ENCODE measurements around the gene LTO1. TPM values are rescaled to one million over a fixed set of nuclear protein-coding genes. Genes with fewer than 3 reads are reported as not detected.

Gene LTO1
- total RNA-seq, 1 experiment from 2014 or later, result 27.5 TPM

- TF ChIP-seq, protein P1, sequence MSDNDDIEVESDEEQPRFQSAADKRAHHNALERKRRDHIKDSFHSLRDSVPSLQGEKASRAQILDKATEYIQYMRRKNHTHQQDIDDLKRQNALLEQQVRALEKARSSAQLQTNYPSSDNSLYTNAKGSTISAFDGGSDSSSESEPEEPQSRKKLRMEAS (CRISPR knock-in tag; IDR thresholded peaks at IDR 0.05), result 0 out of 2 replicates have a peak, but pooled peaks have one; percentile 43
- TF ChIP-seq FOXK1 (CRISPR knock-in tag; IDR thresholded peaks at IDR 0.05) (no peak), ZNF423 (CRISPR knock-in tag; IDR thresholded peaks at IDR 0.05) (no peak), CREB1 (CRISPR knock-in tag; IDR thresholded peaks at IDR 0.05) (no peak)
- TF ChIP-seq, protein P2, sequence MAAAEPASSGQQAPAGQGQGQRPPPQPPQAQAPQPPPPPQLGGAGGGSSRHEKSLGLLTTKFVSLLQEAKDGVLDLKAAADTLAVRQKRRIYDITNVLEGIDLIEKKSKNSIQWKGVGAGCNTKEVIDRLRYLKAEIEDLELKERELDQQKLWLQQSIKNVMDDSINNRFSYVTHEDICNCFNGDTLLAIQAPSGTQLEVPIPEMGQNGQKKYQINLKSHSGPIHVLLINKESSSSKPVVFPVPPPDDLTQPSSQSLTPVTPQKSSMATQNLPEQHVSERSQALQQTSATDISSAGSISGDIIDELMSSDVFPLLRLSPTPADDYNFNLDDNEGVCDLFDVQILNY (CRISPR knock-in tag; IDR thresholded peaks at IDR 0.05), result no peak
- TF ChIP-seq, protein P3, sequence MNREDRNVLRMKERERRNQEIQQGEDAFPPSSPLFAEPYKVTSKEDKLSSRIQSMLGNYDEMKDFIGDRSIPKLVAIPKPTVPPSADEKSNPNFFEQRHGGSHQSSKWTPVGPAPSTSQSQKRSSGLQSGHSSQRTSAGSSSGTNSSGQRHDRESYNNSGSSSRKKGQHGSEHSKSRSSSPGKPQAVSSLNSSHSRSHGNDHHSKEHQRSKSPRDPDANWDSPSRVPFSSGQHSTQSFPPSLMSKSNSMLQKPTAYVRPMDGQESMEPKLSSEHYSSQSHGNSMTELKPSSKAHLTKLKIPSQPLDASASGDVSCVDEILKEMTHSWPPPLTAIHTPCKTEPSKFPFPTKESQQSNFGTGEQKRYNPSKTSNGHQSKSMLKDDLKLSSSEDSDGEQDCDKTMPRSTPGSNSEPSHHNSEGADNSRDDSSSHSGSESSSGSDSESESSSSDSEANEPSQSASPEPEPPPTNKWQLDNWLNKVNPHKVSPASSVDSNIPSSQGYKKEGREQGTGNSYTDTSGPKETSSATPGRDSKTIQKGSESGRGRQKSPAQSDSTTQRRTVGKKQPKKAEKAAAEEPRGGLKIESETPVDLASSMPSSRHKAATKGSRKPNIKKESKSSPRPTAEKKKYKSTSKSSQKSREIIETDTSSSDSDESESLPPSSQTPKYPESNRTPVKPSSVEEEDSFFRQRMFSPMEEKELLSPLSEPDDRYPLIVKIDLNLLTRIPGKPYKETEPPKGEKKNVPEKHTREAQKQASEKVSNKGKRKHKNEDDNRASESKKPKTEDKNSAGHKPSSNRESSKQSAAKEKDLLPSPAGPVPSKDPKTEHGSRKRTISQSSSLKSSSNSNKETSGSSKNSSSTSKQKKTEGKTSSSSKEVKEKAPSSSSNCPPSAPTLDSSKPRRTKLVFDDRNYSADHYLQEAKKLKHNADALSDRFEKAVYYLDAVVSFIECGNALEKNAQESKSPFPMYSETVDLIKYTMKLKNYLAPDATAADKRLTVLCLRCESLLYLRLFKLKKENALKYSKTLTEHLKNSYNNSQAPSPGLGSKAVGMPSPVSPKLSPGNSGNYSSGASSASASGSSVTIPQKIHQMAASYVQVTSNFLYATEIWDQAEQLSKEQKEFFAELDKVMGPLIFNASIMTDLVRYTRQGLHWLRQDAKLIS (CRISPR knock-in tag; IDR thresholded peaks at IDR 0.05; ENCODE audit: borderline replicate concordance), result no peak
Observed at GRCh38 chr11:69704508-69705253, 29.5 kb upstream of the LTO1 start (continued).

GRCh38 chr11:69703768-69704507, 28.8 kb upstream of the LTO1 start, which contains the start of gene FGF19:
Gene FGF19, minus strand, starts transcription at chr11:69704022. Its CDS starts 146 bp downstream, at chr11:69703876.
- DNase-seq (ENCODE audit: low spot score) (peak; percentile 88), ATAC-seq (peak; percentile 43)
- CTCF ChIA-PET, result interaction anchor here (0.6 to 4.7 kb wide), 41 partner anchors 9 to 392 kb away, joined by 3 to 50 read pairs (median 4); partner anchors contain the start of genes FGF4 and LTO1
- Mint-ChIP-seq H3K27me3 (ENCODE audit: low read depth) (peaks cover 7% of the 10 kb centered on the region), H3K4me3 (peak within 1 kb of the TSS; percentile 86), H3K4me1 (peaks cover 50% of the 10 kb centered on the region), H3K9me3 (no peaks in the 10 kb centered on the region), H3K36me3 (peaks cover 5% of the 10 kb centered on the region), H3K27ac (peak within 1 kb of the TSS; percentile 96)
- POLR2A ChIA-PET, result interaction anchor here (0.9 kb wide), 1 partner anchor 13 kb away, joined by 4 read pairs; no protein-coding TSS in a partner anchor
- TF ChIP-seq ZNF416 (CRISPR knock-in tag; IDR thresholded peaks at IDR 0.05) (no peak), CBFB (CRISPR knock-in tag; IDR thresholded peaks at IDR 0.05; ENCODE audit: low read depth) (0 out of 2 replicates have a peak, but pooled peaks have one; percentile 19), EMX1 (CRISPR knock-in tag; IDR thresholded peaks at IDR 0.05) (no peak), ZNF263 (CRISPR knock-in tag; IDR thresholded peaks at IDR 0.05; ENCODE audit: low read depth) (no peak), FOXP4 (CRISPR knock-in tag; IDR thresholded peaks at IDR 0.05) (no peak), E2F4 (CRISPR knock-in tag; IDR thresholded peaks at IDR 0.05; ENCODE audit: borderline replicate concordance, low read depth) (no peak; the same call in 1 of the 2 replicates), GTF2I (CRISPR knock-in tag; conservative IDR thresholded peaks at IDR 0.05) (no peak), TP53 (CRISPR knock-in tag; IDR thresholded peaks at IDR 0.05) (no peak), ERG (CRISPR knock-in tag; IDR thresholded peaks at IDR 0.05) (no peak), ESRRA (CRISPR knock-in tag; IDR thresholded peaks at IDR 0.05; ENCODE audit: borderline replicate concordance) (no peak), ATF2 (CRISPR knock-in tag; IDR thresholded peaks at IDR 0.05; ENCODE audit: borderline replicate concordance, low read depth) (no peak), JUN (CRISPR knock-in tag; IDR thresholded peaks at IDR 0.05) (0 out of 2 replicates have a peak, but pooled peaks have one; percentile 15)
- TF ChIP-seq, protein P4, sequence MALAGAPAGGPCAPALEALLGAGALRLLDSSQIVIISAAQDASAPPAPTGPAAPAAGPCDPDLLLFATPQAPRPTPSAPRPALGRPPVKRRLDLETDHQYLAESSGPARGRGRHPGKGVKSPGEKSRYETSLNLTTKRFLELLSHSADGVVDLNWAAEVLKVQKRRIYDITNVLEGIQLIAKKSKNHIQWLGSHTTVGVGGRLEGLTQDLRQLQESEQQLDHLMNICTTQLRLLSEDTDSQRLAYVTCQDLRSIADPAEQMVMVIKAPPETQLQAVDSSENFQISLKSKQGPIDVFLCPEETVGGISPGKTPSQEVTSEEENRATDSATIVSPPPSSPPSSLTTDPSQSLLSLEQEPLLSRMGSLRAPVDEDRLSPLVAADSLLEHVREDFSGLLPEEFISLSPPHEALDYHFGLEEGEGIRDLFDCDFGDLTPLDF (CRISPR knock-in tag; IDR thresholded peaks at IDR 0.05), result no peak
- TF ChIP-seq, protein P5, sequence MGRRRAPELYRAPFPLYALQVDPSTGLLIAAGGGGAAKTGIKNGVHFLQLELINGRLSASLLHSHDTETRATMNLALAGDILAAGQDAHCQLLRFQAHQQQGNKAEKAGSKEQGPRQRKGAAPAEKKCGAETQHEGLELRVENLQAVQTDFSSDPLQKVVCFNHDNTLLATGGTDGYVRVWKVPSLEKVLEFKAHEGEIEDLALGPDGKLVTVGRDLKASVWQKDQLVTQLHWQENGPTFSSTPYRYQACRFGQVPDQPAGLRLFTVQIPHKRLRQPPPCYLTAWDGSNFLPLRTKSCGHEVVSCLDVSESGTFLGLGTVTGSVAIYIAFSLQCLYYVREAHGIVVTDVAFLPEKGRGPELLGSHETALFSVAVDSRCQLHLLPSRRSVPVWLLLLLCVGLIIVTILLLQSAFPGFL (CRISPR knock-in tag; IDR thresholded peaks at IDR 0.05; ENCODE audit: borderline replicate concordance), result no peak
